B cell (primary cell): ENCODE data around the gene PCDH7.

Experiments used
- CTCF ChIP-seq: fragments of 200-600 bp; IDR thresholded peaks from one replicate; pipeline ENCODE4 v1.8.0; 2022; ENCODE audit warnings: antibody characterized with exemption, mild to moderate bottlenecking
- EZH2 ChIP-seq: IDR thresholded peaks from 2 replicates; pipeline ENCODE4 v1.6.1; 2012; ENCODE audit warnings: borderline replicate concordance, low read depth, mild to moderate bottlenecking, moderate library complexity, low read length; ENCODE audit not compliant: insufficient read depth, poor library complexity, severe bottlenecking

GRCh38 chr4:30770812-30771211, 50.6 kb downstream of the PCDH7 start:
- no peak for TF ChIP-seq CTCF
- TF ChIP-seq EZH2 = no peak
